Measurements from ENCODE around the gene WDR62. TPM values are rescaled to one million over a fixed set of nuclear protein-coding genes. Genes with fewer than 3 reads are reported as not detected.
"Not testable (repeated sequence)": the region's sequence is repeated elsewhere in the genome, so short reads cannot be mapped to it uniquely, and the experiment has no call there.

WDR62 gene
- total RNA-seq, 1 donor from 2014 or later: 2.4 TPM

GRCh38 chr19:36064826-36065225, 10.1 kb downstream of the WDR62 start:
- H3K9me3 Mint-ChIP-seq (ENCODE audit: unreplicated experiment): no peaks in the 10 kb centered on the region
- Histone ChIP-seq H2AFZ (ENCODE audit: low read depth, low read length) (no peak overlapping the region), H3K9ac (ENCODE audit: low read length) (no peak overlapping the region), H3K27ac (ENCODE audit: low read depth, low read length) (no peak overlapping the region), H3K4me3 (ENCODE audit: insufficient read depth, low read depth, low read length) (no peak overlapping the region), H4K20me1 (ENCODE audit: insufficient read depth, low read length) (peaks cover 8% of the 10 kb centered on the region), H3K27me3 (ENCODE audit: insufficient read depth, low read length) (no peaks in the 10 kb centered on the region), H3K79me2 (ENCODE audit: insufficient read depth, low read length) (no peaks in the 10 kb centered on the region), H3K36me3 (ENCODE audit: insufficient read depth, low read length) (peaks cover 6% of the 10 kb centered on the region), H3K4me2 (ENCODE audit: low read length) (no peak overlapping the region), H3K4me1 (ENCODE audit: insufficient read depth, low read length) (no peaks in the 10 kb centered on the region), H3K9me3 (ENCODE audit: insufficient read depth, low read depth, low read length) (no peaks in the 10 kb centered on the region)
- no peak overlapping the region for H3K4me3 Mint-ChIP-seq (ENCODE audit: unreplicated experiment)
- peaks cover 8% of the 10 kb centered on the region for H3K27me3 Mint-ChIP-seq (ENCODE audit: low read depth, unreplicated experiment)
- DNase-seq (ENCODE audit: low read depth): no peak
- FAIRE-seq: no peak
- peaks cover 13% of the 10 kb centered on the region for H3K36me3 Mint-ChIP-seq (ENCODE audit: low read depth, unreplicated experiment)
- no peak overlapping the region for H3K27ac Mint-ChIP-seq (ENCODE audit: unreplicated experiment)
- H3K4me1 Mint-ChIP-seq (ENCODE audit: low read depth, unreplicated experiment): no peaks in the 10 kb centered on the region
- TF ChIP-seq CTCF (IDR thresholded peaks at IDR 0.05; ENCODE audit: insufficient read depth, low read depth, low read length): no peak
- no peak for TF ChIP-seq EZH2 (IDR thresholded peaks at IDR 0.05; ENCODE audit: insufficient read depth, low read length)

GRCh38 chr19:36067681-36068080, 13.0 kb downstream of the WDR62 start:
- Mint-ChIP-seq H3K27ac (ENCODE audit: unreplicated experiment) (no peak overlapping the region), H3K9me3 (ENCODE audit: unreplicated experiment) (no peaks in the 10 kb centered on the region), H3K4me3 (ENCODE audit: unreplicated experiment) (no peak overlapping the region), H3K4me1 (ENCODE audit: low read depth, unreplicated experiment) (no peaks in the 10 kb centered on the region), H3K27me3 (ENCODE audit: low read depth, unreplicated experiment) (peaks cover 9% of the 10 kb centered on the region), H3K36me3 (ENCODE audit: low read depth, unreplicated experiment) (peaks cover 16% of the 10 kb centered on the region)
- Histone ChIP-seq H3K4me1 (ENCODE audit: insufficient read depth, low read length) (peaks cover 9% of the 10 kb centered on the region), H3K9ac (ENCODE audit: low read length) (no peak overlapping the region), H3K4me3 (ENCODE audit: insufficient read depth, low read depth, low read length) (no peak overlapping the region), H3K4me2 (ENCODE audit: low read length) (no peak overlapping the region), H3K9me3 (ENCODE audit: insufficient read depth, low read depth, low read length) (no peaks in the 10 kb centered on the region), H3K27me3 (ENCODE audit: insufficient read depth, low read length) (no peaks in the 10 kb centered on the region), H4K20me1 (ENCODE audit: insufficient read depth, low read length) (peaks cover 30% of the 10 kb centered on the region), H2AFZ (ENCODE audit: low read depth, low read length) (no peak overlapping the region), H3K27ac (ENCODE audit: low read depth, low read length) (no peak overlapping the region), H3K79me2 (ENCODE audit: insufficient read depth, low read length) (no peaks in the 10 kb centered on the region), H3K36me3 (ENCODE audit: insufficient read depth, low read length) (peaks cover 6% of the 10 kb centered on the region)
- no peak for FAIRE-seq
- TF ChIP-seq CTCF (IDR thresholded peaks at IDR 0.05; ENCODE audit: insufficient read depth, low read depth, low read length) (no peak), EZH2 (IDR thresholded peaks at IDR 0.05; ENCODE audit: insufficient read depth, low read length) (no peak)
- DNase-seq (ENCODE audit: low read depth): no peak

GRCh38 chr19:36068810-36069499, 14.3 kb downstream of the WDR62 start:
- not testable (repeated sequence) for H3K4me3 Mint-ChIP-seq (ENCODE audit: unreplicated experiment); H3K4me3 ChIP-seq (ENCODE audit: insufficient read depth, low read depth, low read length); H3K4me2 ChIP-seq (ENCODE audit: low read length); H3K4me1 ChIP-seq (ENCODE audit: insufficient read depth, low read length); H3K4me1 Mint-ChIP-seq (ENCODE audit: low read depth, unreplicated experiment); H3K9me3 Mint-ChIP-seq (ENCODE audit: unreplicated experiment); H3K27ac Mint-ChIP-seq (ENCODE audit: unreplicated experiment); H2AFZ ChIP-seq (ENCODE audit: low read depth, low read length); H3K9me3 ChIP-seq (ENCODE audit: insufficient read depth, low read depth, low read length); H3K36me3 ChIP-seq (ENCODE audit: insufficient read depth, low read length); H3K27me3 ChIP-seq (ENCODE audit: insufficient read depth, low read length); H3K79me2 ChIP-seq (ENCODE audit: insufficient read depth, low read length); DNase-seq (ENCODE audit: low read depth); FAIRE-seq; H3K27ac ChIP-seq (ENCODE audit: low read depth, low read length); H3K9ac ChIP-seq (ENCODE audit: low read length)
- Mint-ChIP-seq H3K27me3 (ENCODE audit: low read depth, unreplicated experiment) (peaks cover 13% of the 10 kb centered on the region), H3K36me3 (ENCODE audit: low read depth, unreplicated experiment) (peaks cover 22% of the 10 kb centered on the region)
- peaks cover 41% of the 10 kb centered on the region for H4K20me1 ChIP-seq (ENCODE audit: insufficient read depth, low read length)
